ENCODE results near the gene GOSR2.

DNA sequence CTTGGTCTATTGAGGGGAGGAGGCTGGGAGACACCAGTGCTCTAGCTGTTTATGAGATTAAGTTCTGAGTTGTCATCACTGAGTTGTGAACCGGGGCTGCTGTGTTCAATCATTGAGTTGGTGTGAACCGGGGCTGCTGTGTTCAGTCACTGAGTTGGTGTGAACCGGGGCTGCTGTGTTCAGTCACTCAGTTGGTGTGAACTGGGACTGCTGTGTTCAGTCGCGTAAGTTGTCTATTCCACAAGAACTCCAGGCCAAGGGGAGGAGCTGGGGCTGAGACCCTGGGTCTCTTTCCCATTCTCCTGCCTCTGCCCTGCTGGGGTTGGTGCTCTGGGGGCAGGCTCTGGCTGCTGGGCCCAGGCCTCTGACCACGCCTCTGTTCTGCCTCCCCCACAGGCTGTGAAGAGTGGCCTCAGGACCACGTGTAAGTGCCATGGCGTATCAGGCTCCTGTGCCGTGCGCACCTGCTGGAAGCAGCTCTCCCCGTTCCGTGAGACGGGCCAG is 47.1 kb upstream of the GOSR2 start:
- no peak for TF ChIP-seq EZH2 (IDR thresholded peaks at IDR 0.05; ENCODE audit: insufficient read depth, poor library complexity, severe bottlenecking)
- no peak for TF ChIP-seq EZH2phosphoT487 (IDR thresholded peaks at IDR 0.05; ENCODE audit: insufficient read depth, low read depth)

Data from GM23248 (cell line).